CD4-positive, alpha-beta T cell treated with Interferon gamma for 1 hour (primary cell): ENCODE data around the gene NQO2.
A peak's percentile ranks its signal among the peaks of the same experiment; 100 is the strongest.
"Not testable (repeated sequence)": the region's sequence is repeated elsewhere in the genome, so short reads cannot be mapped to it uniquely, and the experiment has no call there.

Source experiments
- DNase-seq: peaks from one replicate; pipeline ENCODE4 v3.0.0-alpha.2; 2020

NQO2 gene

GRCh38 chr6:3016473-3017280 is 17.0 kb downstream of the NQO2 start:
- no peak for DNase-seq

DNA sequence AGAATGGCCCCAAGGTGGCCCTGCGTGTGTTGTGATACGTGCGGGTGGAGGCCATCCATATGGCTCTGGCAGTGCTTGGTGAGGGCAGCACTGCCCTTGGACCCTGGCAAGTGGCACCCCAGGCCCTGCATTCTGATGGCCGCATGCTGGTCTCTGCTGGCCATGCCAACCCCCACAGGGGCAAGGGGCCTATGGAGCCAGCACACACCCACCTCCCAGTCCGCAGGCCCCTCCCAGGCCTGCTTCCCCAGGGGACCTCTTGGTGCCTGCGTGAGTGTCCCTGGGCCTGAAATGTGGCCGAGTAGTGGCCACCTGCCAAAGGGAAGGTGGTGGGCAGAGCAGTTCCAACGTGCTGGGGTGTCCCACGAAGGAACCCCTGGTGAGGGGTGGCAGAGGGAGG is 17.6 kb downstream of the NQO2 start:
- no peak for DNase-seq

DNA sequence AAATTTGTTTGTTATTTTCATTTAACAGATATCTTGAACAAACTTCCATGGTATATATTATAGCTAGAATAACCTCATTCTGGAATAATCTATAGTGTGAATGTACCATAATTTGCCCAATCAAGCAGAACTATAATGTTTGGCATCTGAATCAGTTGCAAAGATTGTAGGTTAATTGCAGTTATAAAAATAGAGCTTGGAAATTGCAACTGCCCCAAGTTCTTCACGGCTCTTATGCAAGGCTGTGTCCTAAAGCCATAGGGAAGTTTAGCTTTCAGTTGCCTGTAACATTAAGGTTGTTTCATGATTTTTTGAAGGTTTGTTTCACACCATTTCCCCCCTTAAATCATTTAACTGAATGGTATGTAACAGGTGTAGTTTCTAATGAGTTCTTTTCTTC is 19.4 kb downstream of the NQO2 start:
- no peak for DNase-seq

GRCh38 chr6:3019749-3020320 is 20.1 kb downstream of the NQO2 start:
- no peak for DNase-seq

- not testable (repeated sequence) for DNase-seq
These were observed 21.4 kb downstream of the NQO2 start for GRCh38 chr6:3020976-3021598.

DNA sequence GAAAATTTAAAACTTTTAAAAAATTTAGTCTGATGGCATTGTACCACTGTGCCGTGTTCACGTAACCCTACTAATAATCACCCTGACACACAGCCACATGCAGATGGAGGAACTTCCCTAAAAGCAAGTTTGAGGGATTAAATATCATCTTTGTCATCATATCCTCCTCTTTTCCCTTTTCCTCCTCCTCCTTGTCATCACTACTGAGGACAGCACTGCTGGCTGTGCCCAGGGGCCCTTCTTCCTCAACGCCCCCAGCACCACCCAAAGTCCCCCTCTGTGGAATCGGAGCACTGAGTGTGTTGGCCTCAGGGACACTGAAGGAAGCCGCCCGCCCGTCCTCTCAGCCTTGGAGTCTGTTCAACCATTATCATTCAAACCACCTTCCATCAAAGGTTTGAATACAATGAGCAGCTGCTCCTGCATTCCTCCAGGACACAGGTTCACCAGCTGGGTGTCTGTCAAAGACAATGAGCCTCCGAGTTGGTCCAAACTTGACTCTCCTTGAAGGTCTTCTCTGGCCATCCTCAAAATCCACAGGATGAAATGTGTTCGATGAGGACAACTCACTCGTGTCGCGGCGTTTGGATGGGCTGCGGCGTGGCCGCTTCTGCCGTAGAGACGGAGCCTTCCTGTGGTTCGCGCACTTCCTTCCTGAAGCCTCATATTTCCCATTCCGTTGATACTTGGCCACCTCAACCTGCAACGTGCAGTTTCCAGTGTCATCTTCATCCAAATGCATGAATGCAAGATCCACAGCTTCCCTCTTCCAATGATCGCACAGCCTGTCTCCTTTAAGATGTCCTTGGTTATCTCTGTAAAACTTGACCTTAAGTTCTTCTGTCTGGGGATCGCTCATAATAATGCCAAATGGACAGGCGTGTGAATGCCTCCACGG is 23.3 kb downstream of the NQO2 start:
- no peak for DNase-seq

- DNase-seq, result peak; percentile 85
These were observed 24.2 kb downstream of the NQO2 start for GRCh38 chr6:3023663-3024483.

GRCh38 chr6:3026791-3027626 is 27.3 kb downstream of the NQO2 start:
- DNase-seq, result peak; percentile 68

DNA sequence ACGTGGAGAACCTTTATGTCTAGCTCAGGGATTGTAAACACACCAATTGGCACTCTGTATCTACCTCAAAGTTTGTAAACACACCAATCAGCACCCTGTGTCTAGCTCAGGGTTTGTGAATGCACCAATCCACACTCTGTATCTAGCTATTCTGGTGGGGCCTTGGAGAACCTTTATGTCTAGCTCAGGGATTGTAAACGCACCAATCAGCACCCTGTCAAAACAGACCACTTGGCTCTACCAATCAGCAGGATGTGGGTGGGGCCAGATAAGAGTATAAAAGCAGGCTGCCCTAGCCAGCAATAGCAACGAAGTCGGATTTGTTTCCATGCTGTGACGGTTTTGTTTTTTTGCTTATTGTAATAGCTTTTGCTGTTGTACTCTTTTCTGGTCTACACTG is 28.5 kb downstream of the NQO2 start:
- DNase-seq, result not testable (repeated sequence)

GRCh38 chr6:3031857-3032640 is 32.4 kb downstream of the NQO2 start:
- DNase-seq, result no peak

DNA sequence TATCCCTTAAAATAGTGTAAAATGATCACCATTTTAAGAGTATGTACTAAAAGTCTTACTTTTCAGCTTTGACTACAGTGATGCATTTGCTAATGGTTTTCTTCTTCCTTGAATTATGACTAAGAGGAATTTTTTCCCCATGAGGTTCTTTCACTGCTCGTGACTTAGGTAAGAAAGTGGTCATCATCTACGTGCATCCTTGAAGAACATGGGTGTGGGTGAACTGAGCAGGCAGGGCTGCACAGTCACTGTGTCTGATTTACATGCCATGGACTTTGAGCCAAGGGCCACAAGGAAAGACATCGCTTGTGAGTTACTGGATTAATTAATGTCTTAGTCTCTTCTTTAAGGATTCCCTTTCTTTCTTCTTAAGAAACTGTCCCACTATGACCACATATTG is 33.3 kb downstream of the NQO2 start:
- DNase-seq, result no peak

- no peak for DNase-seq
These were observed 34.0 kb downstream of the NQO2 start for GRCh38 chr6:3033652-3034051.

GRCh38 chr6:3035397-3035796 is 35.7 kb downstream of the NQO2 start:
- DNase-seq, result no peak

GRCh38 chr6:3036861-3037637 is 37.4 kb downstream of the NQO2 start:
- no peak for DNase-seq

GRCh38 chr6:3037638-3038365 is 38.1 kb downstream of the NQO2 start:
- no peak for DNase-seq

DNA sequence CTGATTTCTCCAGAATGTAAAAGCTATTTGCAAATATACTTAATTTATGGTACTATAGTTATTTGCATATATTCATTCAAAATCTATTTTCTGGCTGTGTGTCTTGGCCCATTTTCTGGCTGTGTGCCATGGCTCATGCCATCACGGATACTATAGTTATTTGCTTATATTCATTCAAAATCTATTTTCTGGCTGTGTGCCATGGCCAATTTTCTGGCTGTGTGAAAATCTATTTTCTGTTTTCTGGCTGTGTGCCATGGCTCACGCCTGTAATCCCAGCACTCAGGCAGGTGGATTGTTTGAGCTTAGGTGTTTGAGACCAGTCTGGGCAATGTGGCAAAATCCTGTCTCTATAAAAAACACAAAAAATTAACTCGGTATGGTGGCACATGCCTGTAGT is 39.7 kb downstream of the NQO2 start:
- DNase-seq, result no peak

GRCh38 chr6:3041147-3041546 is 41.5 kb downstream of the NQO2 start:
- DNase-seq, result no peak

GRCh38 chr6:3041606-3042005 is 41.9 kb downstream of the NQO2 start:
- no peak for DNase-seq

DNA sequence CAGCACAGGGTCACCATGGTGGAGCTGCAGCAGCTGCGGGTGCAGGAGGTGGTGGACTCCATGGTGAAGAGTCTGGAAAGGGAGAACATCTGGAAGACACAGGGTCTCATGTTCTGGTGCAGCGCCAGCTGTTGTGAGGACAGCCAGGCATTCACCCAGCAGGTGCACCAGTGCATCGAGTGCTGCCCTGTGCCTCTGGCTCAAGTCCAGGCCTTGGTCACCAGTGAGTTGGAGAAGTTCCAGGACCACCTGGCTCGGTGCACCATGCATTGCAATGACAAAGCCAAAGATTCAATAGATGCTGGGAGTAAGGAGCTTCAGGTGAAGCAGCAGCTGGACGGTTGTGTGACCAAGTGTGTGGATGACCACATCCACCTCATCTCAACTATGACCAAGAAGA is 45.7 kb downstream of the NQO2 start:
- no peak for DNase-seq
